ENCODE data around the gene BCL2L12. TPM values are rescaled to one million over a fixed set of nuclear protein-coding genes. Genes with fewer than 3 reads are reported as not detected.

Gene BCL2L12
- total RNA-seq, 1 experiment from 2014 or later, result 93.9 TPM

- Histone ChIP-seq H3K9me2 (ENCODE audit: insufficient read depth) (no peaks in the 10 kb centered on the region), H3K79me2 (ENCODE audit: insufficient read depth, low read length) (peaks cover 64% of the 10 kb centered on the region), H3K27ac (ENCODE audit: low read depth, low read length) (peak overlapping the region; percentile 90), H3K4me3 (replicated peaks in 1 of 2; ENCODE audit: low read depth in 1 of 2, low read length in 2 of 2) (peak overlapping the region; percentile 75 to 92), H3K9ac (ENCODE audit: low read length) (peak overlapping the region; percentile 99), H4K20me1 (ENCODE audit: insufficient read depth) (no peaks in the 10 kb centered on the region), H3K4me1 (ENCODE audit: control insufficient read depth in 1 of 2, insufficient read depth in 2 of 2, low read length in 2 of 2) (peaks cover 15 to 37% of the 10 kb centered on the region in 2 experiments), H3K27me3 (ENCODE audit: insufficient read depth, low read length) (no peaks in the 10 kb centered on the region), H3K9me3 (ENCODE audit: control insufficient read depth in 1 of 2, insufficient read depth in 1 of 2, low read depth in 1 of 2, low read length in 2 of 2) (no peaks in the 10 kb centered on the region), H3K36me3 (ENCODE audit: control insufficient read depth in 1 of 2, insufficient read depth in 2 of 2, low read length in 2 of 2) (peaks cover 13 to 16% of the 10 kb centered on the region in 2 experiments; a peak in 3 of 4 replicates), H3K4me2 (ENCODE audit: low read length) (peak overlapping the region; percentile 81), H2AFZ (ENCODE audit: low read depth, low read length, poor library complexity, severe bottlenecking) (no peak overlapping the region)
- TF ChIP-seq ATF3 (IDR thresholded peaks at IDR 0.05), result no peak
- TF ChIP-seq ELF1 (IDR thresholded peaks at IDR 0.05; ENCODE audit: borderline replicate concordance, low read depth), result no peak
- TF ChIP-seq ZFX (IDR thresholded peaks at IDR 0.05), result peak; percentile 42
- no peak for DNase-seq (ENCODE audit: low read depth, low spot score)
- ATAC-seq, result no peak
- RAD21 ChIA-PET (ENCODE audit: low non-redundant PET in 1 of 2, low total read pairs in 2 of 2, uncharacterized antibody in 2 of 2, unreplicated experiment in 2 of 2), result no interaction called here
- CTCF ChIA-PET, result interaction anchor here (1.0 to 1.1 kb wide), 2 partner anchors 22 to 33 kb away, joined by 3 read pairs; no protein-coding TSS in a partner anchor
- intact Hi-C loops (cut with micrococcal nuclease), result loop anchor here (1.0 kb wide), 1 partner anchor 22 kb away; no protein-coding TSS in a partner anchor
- BruUV-seq (replicated peaks), result no TSS peak
- POLR2A ChIA-PET, result interaction anchor here (0.6 to 3.0 kb wide), 7 partner anchors 14 to 147 kb away, joined by 3 to 92 read pairs (median 4); partner anchors contain the start of genes BCL2L12, IRF3, PRMT1 and RPS11
Measured at GRCh38 chr19:49642492-49643035, 23.2 kb upstream of the BCL2L12 start.

GRCh38 chr19:49643466-49643865 lies 22.3 kb upstream of the BCL2L12 start:
- DNase-seq (ENCODE audit: low read depth, low spot score) (no peak), ATAC-seq (no peak)
- H3K9me2 ChIP-seq (ENCODE audit: insufficient read depth), result no peaks in the 10 kb centered on the region
- intact Hi-C loops (cut with micrococcal nuclease), result no loop called here
- H4K20me1 ChIP-seq (ENCODE audit: insufficient read depth), result no peaks in the 10 kb centered on the region
- H3K79me2 ChIP-seq (ENCODE audit: insufficient read depth, low read length), result peaks cover 70% of the 10 kb centered on the region
- peak overlapping the region; percentile 75 to 92 for H3K4me3 ChIP-seq (replicated peaks in 1 of 2; ENCODE audit: low read depth in 1 of 2, low read length in 2 of 2)
- H3K9ac ChIP-seq (ENCODE audit: low read length), result peak overlapping the region; percentile 99
- CTCF ChIA-PET, result interaction anchor here (0.9 kb wide), 1 partner anchor 37 kb away, joined by 3 read pairs; no protein-coding TSS in a partner anchor
- no peaks in the 10 kb centered on the region for H3K27me3 ChIP-seq (ENCODE audit: insufficient read depth, low read length)
- BruUV-seq (replicated peaks), result no TSS peak
- peak overlapping the region; percentile 81 for H3K4me2 ChIP-seq (ENCODE audit: low read length)
- POLR2A ChIA-PET, result interaction anchor here (1.0 to 1.3 kb wide), 2 partner anchors 21 to 33 kb away, joined by 3 to 8 read pairs; no protein-coding TSS in a partner anchor
- H2AFZ ChIP-seq (ENCODE audit: low read depth, low read length, poor library complexity, severe bottlenecking), result no peak overlapping the region
- RAD21 ChIA-PET (ENCODE audit: low non-redundant PET in 1 of 2, low total read pairs in 2 of 2, uncharacterized antibody in 2 of 2, unreplicated experiment in 2 of 2), result no interaction called here
- H3K36me3 ChIP-seq (ENCODE audit: control insufficient read depth in 1 of 2, insufficient read depth in 2 of 2, low read length in 2 of 2), result peaks cover 13 to 16% of the 10 kb centered on the region in 2 experiments; a peak in 3 of 4 replicates
- H3K27ac ChIP-seq (ENCODE audit: low read depth, low read length), result peak overlapping the region; percentile 90; the same call in 1 of the 2 replicates
- H3K9me3 ChIP-seq (ENCODE audit: control insufficient read depth in 1 of 2, insufficient read depth in 1 of 2, low read depth in 1 of 2, low read length in 2 of 2), result no peaks in the 10 kb centered on the region
- peaks cover 12 to 28% of the 10 kb centered on the region in 2 experiments for H3K4me1 ChIP-seq (ENCODE audit: control insufficient read depth in 1 of 2, insufficient read depth in 2 of 2, low read length in 2 of 2)
- TF ChIP-seq SRF (IDR thresholded peaks at IDR 0.05; ENCODE audit: low read depth) (no peak), ZNF274 (IDR thresholded peaks at IDR 0.05; ENCODE audit: low read depth, low read length) (no peak), CEBPB (IDR thresholded peaks at IDR 0.05; ENCODE audit: low read depth) (no peak), EGR1 (IDR thresholded peaks at IDR 0.05; ENCODE audit: low read depth) (no peak), ZFX (IDR thresholded peaks at IDR 0.05) (no peak), JUND (IDR thresholded peaks at IDR 0.05) (no peak), ZBTB33 (IDR thresholded peaks at IDR 0.05; ENCODE audit: extremely low read depth, insufficient replicate concordance, low read length) (no peak), ELF1 (IDR thresholded peaks at IDR 0.05; ENCODE audit: borderline replicate concordance, low read depth) (no peak), RAD21 (IDR thresholded peaks at IDR 0.05; ENCODE audit: low read depth) (no peak), REST (IDR thresholded peaks at IDR 0.05; ENCODE audit: low read depth) (no peak), EZH2 (IDR thresholded peaks at IDR 0.05) (no peak), MAX (IDR thresholded peaks at IDR 0.05) (no peak), YY1 (IDR thresholded peaks at IDR 0.05; ENCODE audit: extremely low read depth, insufficient replicate concordance, low read depth, low read length) (no peak)
